Stomach (tissue), 9 donors: Measurements from ENCODE around the gene C16orf54. TPM values are rescaled to one million over a fixed set of nuclear protein-coding genes. Genes with fewer than 3 reads are reported as not detected.
"Not testable (repeated sequence)": the region's sequence is repeated elsewhere in the genome, so short reads cannot be mapped to it uniquely, and the experiment has no call there.

Experiments
- DNase-seq, 2 donors: peaks; one replicate each; pipeline versions ENCODE4 v3.0.0 to v3.0.0-alpha.2; 2013 to 2019
- H3K27ac ChIP-seq, 5 donors: fragments of 200-600 bp in 4 of 5; sonication (generic) in 4 of 5; one replicate each; pipeline ENCODE4 v1.5.1; 2013 to 2019; ENCODE audit warnings: mild to moderate bottlenecking in 1 of 5, moderate library complexity in 1 of 5
- H3K27me3 ChIP-seq, 3 donors: fragments of 200-600 bp; sonication (generic); one replicate each; pipeline ENCODE4 v1.5.1; 2017 to 2019; ENCODE audit warnings: mixed run types in 1 of 3
- H3K36me3 ChIP-seq, 4 donors: fragments of 200-600 bp; sonication (generic); 1 replicate in 3 of 4; 2 replicates in 1 of 4; pipeline ENCODE4 v1.5.1; 2016 to 2019
- H3K4me1 ChIP-seq, 4 donors: fragments of 200-600 bp; sonication (generic); one replicate each; pipeline ENCODE4 v1.5.1; 2016 to 2019
- H3K4me3 ChIP-seq, 4 donors: fragments of 200-600 bp; sonication (generic) in 3 of 4; one replicate each; pipeline ENCODE4 v1.5.1; 2016 to 2019; ENCODE audit warnings: mild to moderate bottlenecking in 1 of 4
- H3K9me3 ChIP-seq, 4 donors: fragments of 200-600 bp; sonication (generic); one replicate each; pipeline ENCODE4 v1.5.1; 2016 to 2019
- CTCF ChIP-seq, 7 experiments: fragments of 450-650 bp in 4 of 7; fragments of 200-600 bp in 3 of 7; sonication (generic) in 3 of 7; IDR thresholded peaks; one replicate each; pipeline ENCODE4 v1.5.1; 2016 to 2019; ENCODE audit warnings: antibody characterized with exemption in 7 of 7, control low read depth in 2 of 7, mild to moderate bottlenecking in 1 of 7
- EP300 ChIP-seq: sonication (generic); formaldehyde crosslinking; IDR thresholded peaks from one replicate; pipeline ENCODE4 v1.6.1; 2017; ENCODE audit warnings: antibody characterized with exemption
- POLR2A ChIP-seq, 4 donors: fragments of 450-650 bp; IDR thresholded peaks; one replicate each; pipeline ENCODE4 v1.6.1; 2016; ENCODE audit warnings: antibody characterized with exemption in 4 of 4, control low read depth in 2 of 4, mild to moderate bottlenecking in 1 of 4, moderate library complexity in 1 of 4
- POLR2AphosphoS5 ChIP-seq, 3 donors: sonication (generic); formaldehyde crosslinking; IDR thresholded peaks; one replicate each; pipeline ENCODE4 v1.6.1; 2016; ENCODE audit warnings: antibody characterized with exemption in 3 of 3
- WGBS, 5 donors: extraction: QIAGEN DNeasy Blood & Tissue Kit in 3 of 5; methylation state at CpG; one replicate each; pipeline versions ENCODE4 v1.1.5 to v1.1.7; 2013 to 2018; 5-methylcytosine and 5-hydroxymethylcytosine counted together
- intact Hi-C: fragments of 100-400 bp; cut with DNase I; formaldehyde crosslinking; loops from one replicate; pipeline ENCODE4 v1.15.1; 2023; ENCODE audit warnings: low total_unique reads
- polyA plus RNA-seq, 3 donors: library from polyadenylated mRNA; stranded (reverse); fragments of 200-250 nt; gene quantifications; one replicate each; pipeline ENCODE4 v1.2.3, GENCODE V29; 2013
- total RNA-seq, 5 donors: library from RNA; depleted of rRNA; stranded (reverse); fragments of >200 nt; gene quantifications; one replicate each; pipeline versions ENCODE4 v1.1.0 to v1.2.3, GENCODE V29; 2014 to 2016
- donor health status: healthy with polysubstance abuse.
- donor health status: Bipolar disorder and iron deficiency.
- donor health status: healthy.

C16orf54 gene
- total and polyA plus RNA-seq, 8 donors, result 0.37 to 3.5 (median 0.96) TPM; not detected in 2

GRCh38 chr16:29694384-29695195 is 51.2 kb downstream of the C16orf54 start:
- no peak overlapping the region for H3K4me3 ChIP-seq
- H3K27me3 ChIP-seq, result no peaks in the 10 kb centered on the region
- no peak for DNase-seq
- peaks cover 0 to 4% (median 0%) of the 10 kb centered on the region in 4 donors for H3K4me1 ChIP-seq
- H3K36me3 ChIP-seq, result no peaks in the 10 kb centered on the region
- intact Hi-C loops, result loop anchor here (5.0 kb wide), 1 partner anchor 333 kb away; no protein-coding TSS in a partner anchor
- WGBS, 5 donors, result 69 to 86% (median 82%) methylated on average over 26 to 41 of the region's 41 CpGs
- no peak overlapping the region for H3K27ac ChIP-seq
- H3K9me3 ChIP-seq, result peaks cover 0 to 9% (median 0%) of the 10 kb centered on the region in 4 donors
- TF ChIP-seq EP300 (no peak), CTCF (IDR thresholded peaks at IDR 0.05) (no peak), POLR2A (IDR thresholded peaks at IDR 0.05) (no peak), POLR2AphosphoS5 (IDR thresholded peaks at IDR 0.05) (no peak)

- intact Hi-C loops, H3K27ac ChIP-seq, H3K36me3 ChIP-seq, H3K27me3 ChIP-seq, H3K9me3 ChIP-seq, DNase-seq, H3K4me3 ChIP-seq, H3K4me1 ChIP-seq: not testable (repeated sequence)
- 96 to 97% (median 97%) methylated on average over 26 of the region's 26 CpGs for WGBS, 5 donors
Measured at GRCh38 chr16:29692606-29693005, 53.2 kb downstream of the C16orf54 start.

Other genes with a start within 250 kb of the C16orf54 start
- 100 to 1,000 TPM in 2 of 5 donors, 10 to 100 TPM in 3; 64.8 to 181 (median 93.2) TPM for gene NPIPB12, start 239.6 kb downstream of the C16orf54 start, total RNA-seq
- gene NPIPB12, start 239.6 kb downstream of the C16orf54 start, polyA plus RNA-seq, result 10 to 100 TPM; 19.2 to 83.1 (median 55.9) TPM
- gene SPN, start 82.7 kb downstream of the C16orf54 start, total RNA-seq, result 10 to 100 TPM in 1 of 5 donors, 1 to 10 TPM in 4; 1.8 to 20.1 (median 4.3) TPM
- 1 to 10 TPM in 1 of 3 donors, under 1 TPM in 2; 0.68 to 1.1 (median 0.75) TPM for gene SPN, start 82.7 kb downstream of the C16orf54 start, polyA plus RNA-seq
- gene QPRT, start 66.8 kb downstream of the C16orf54 start, total RNA-seq, result 100 to 1,000 TPM in 1 of 5 donors, 1 to 10 TPM in 3, not detected in 1; 5.1 to 114 (median 7.8) TPM
- 10 to 100 TPM in 1 of 3 donors, 1 to 10 TPM in 2; 2.4 to 11.6 (median 7.3) TPM for gene QPRT, start 66.8 kb downstream of the C16orf54 start, polyA plus RNA-seq
- gene ZG16, start 32.3 kb upstream of the C16orf54 start, total RNA-seq, result 10 to 100 TPM in 1 of 5 donors, 1 to 10 TPM in 1, not detected in 3; 1.1 to 33.6 TPM
- gene ZG16, start 32.3 kb upstream of the C16orf54 start, polyA plus RNA-seq, result under 1 TPM in 1 of 3 donors, not detected in 2; 0.76 TPM
- 100 to 1,000 TPM in 1 of 5 donors, 10 to 100 TPM in 4; 11.1 to 229 (median 26.8) TPM for gene KIF22, start 44.8 kb upstream of the C16orf54 start, total RNA-seq
- gene KIF22, start 44.8 kb upstream of the C16orf54 start, polyA plus RNA-seq, result 10 to 100 TPM; 53.6 to 88.5 (median 59.2) TPM
- gene MAZ, start 60.5 kb upstream of the C16orf54 start, total RNA-seq, result 100 to 1,000 TPM in 4 of 5 donors, 10 to 100 TPM in 1; 11.7 to 865 (median 117) TPM
- gene MAZ, start 60.5 kb upstream of the C16orf54 start, polyA plus RNA-seq, result 100 to 1,000 TPM in 2 of 3 donors, 10 to 100 TPM in 1; 79.9 to 160 (median 102) TPM
- 10 to 100 TPM in 1 of 5 donors, 1 to 10 TPM in 2, not detected in 2; 4.0 to 17.4 (median 4.6) TPM for gene PRRT2, start 66.2 kb upstream of the C16orf54 start, total RNA-seq
- under 1 TPM in 2 of 3 donors, not detected in 1; 0.62 to 0.83 TPM for gene PRRT2, start 66.2 kb upstream of the C16orf54 start, polyA plus RNA-seq
- gene PAGR1, start 70.2 kb upstream of the C16orf54 start, total RNA-seq, result 100 to 1,000 TPM in 1 of 5 donors, 10 to 100 TPM in 3, 1 to 10 TPM in 1; 7.1 to 124 (median 19.8) TPM
- 10 to 100 TPM; 24.0 to 31.6 (median 27.1) TPM for gene PAGR1, start 70.2 kb upstream of the C16orf54 start, polyA plus RNA-seq
- 100 to 1,000 TPM in 4 of 5 donors, 10 to 100 TPM in 1; 92.2 to 453 (median 154) TPM for gene MVP, start 74.5 kb upstream of the C16orf54 start, total RNA-seq
- 100 to 1,000 TPM; 101 to 122 (median 116) TPM for gene MVP, start 74.5 kb upstream of the C16orf54 start, polyA plus RNA-seq
- gene CDIPT, start 117.2 kb upstream of the C16orf54 start, total RNA-seq, result 10 to 100 TPM in 4 of 5 donors, 1 to 10 TPM in 1; 2.3 to 91.5 (median 54.5) TPM
- gene CDIPT, start 117.2 kb upstream of the C16orf54 start, polyA plus RNA-seq, result 10 to 100 TPM; 51.6 to 72.6 (median 53.9) TPM
- gene SEZ6L2, start 153.6 kb upstream of the C16orf54 start, total RNA-seq, result 10 to 100 TPM in 2 of 5 donors, 1 to 10 TPM in 2, not detected in 1; 6.2 to 31.4 (median 12.0) TPM
- gene SEZ6L2, start 153.6 kb upstream of the C16orf54 start, polyA plus RNA-seq, result 1 to 10 TPM; 1.5 to 7.7 (median 7.6) TPM
- gene ASPHD1, start 154.5 kb upstream of the C16orf54 start, total RNA-seq, result 10 to 100 TPM in 1 of 5 donors, 1 to 10 TPM in 2, not detected in 2; 4.5 to 11.0 (median 8.4) TPM
- gene ASPHD1, start 154.5 kb upstream of the C16orf54 start, polyA plus RNA-seq, result 10 to 100 TPM; 11.6 to 29.8 (median 15.7) TPM
- gene KCTD13, start 180.2 kb upstream of the C16orf54 start, total RNA-seq, result 100 to 1,000 TPM in 1 of 5 donors, 10 to 100 TPM in 4; 15.4 to 182 (median 35.3) TPM
- 10 to 100 TPM in 1 of 3 donors, 1 to 10 TPM in 2; 6.3 to 14.3 (median 7.4) TPM for gene KCTD13, start 180.2 kb upstream of the C16orf54 start, polyA plus RNA-seq
- 100 to 1,000 TPM in 1 of 5 donors, 10 to 100 TPM in 4; 32.1 to 238 (median 60.5) TPM for gene TMEM219, start 216.1 kb upstream of the C16orf54 start, total RNA-seq
- gene TMEM219, start 216.1 kb upstream of the C16orf54 start, polyA plus RNA-seq, result 100 to 1,000 TPM; 190 to 286 (median 212) TPM
- gene TAOK2, start 227.9 kb upstream of the C16orf54 start, total RNA-seq, result 100 to 1,000 TPM in 1 of 5 donors, 10 to 100 TPM in 4; 33.8 to 135 (median 36.6) TPM
- 10 to 100 TPM; 12.5 to 22.6 (median 14.5) TPM for gene TAOK2, start 227.9 kb upstream of the C16orf54 start, polyA plus RNA-seq
- gene HIRIP3, start 249.6 kb upstream of the C16orf54 start, total RNA-seq, result 10 to 100 TPM in 1 of 5 donors, 1 to 10 TPM in 4; 1.8 to 13.4 (median 5.1) TPM
- 10 to 100 TPM; 13.6 to 14.8 (median 13.7) TPM for gene HIRIP3, start 249.6 kb upstream of the C16orf54 start, polyA plus RNA-seq